HCT116 (cell line): ENCODE measurements around the gene SMOC1.

Experiments
- ATF3 ChIP-seq: IDR thresholded peaks from 2 replicates; pipeline ENCODE4 v1.6.1; 2012
- CTCF ChIP-seq, 3 experiments: fragments of 200-600 bp in 1 of 3; sonication (generic) in 1 of 3; IDR thresholded peaks in 2 of 3; conservative IDR thresholded peaks in 1 of 3; 2 replicates each; pipeline ENCODE4 v1.5.1; 2012 to 2017; ENCODE audit warnings: low read depth in 2 of 3, low read length in 2 of 3, antibody characterized with exemption in 1 of 3, borderline replicate concordance in 1 of 3, control low read depth in 1 of 3, mild to moderate bottlenecking in 1 of 3, mixed read lengths in 1 of 3, mixed run types in 1 of 3, moderate library complexity in 1 of 3; ENCODE audit not compliant: insufficient read depth in 1 of 3
- EGR1 ChIP-seq: IDR thresholded peaks from 2 replicates; pipeline ENCODE4 v1.6.1; 2012; ENCODE audit warnings: low read depth
- EZH2 ChIP-seq: fragments of 200-600 bp; sonication (generic); IDR thresholded peaks from 2 replicates; pipeline ENCODE4 v1.6.1; 2017; ENCODE audit warnings: antibody characterized with exemption, mixed run types
- EZH2phosphoT487 ChIP-seq: fragments of 200-600 bp; IDR thresholded peaks from 2 replicates; pipeline ENCODE4 v1.6.1; 2018; ENCODE audit warnings: antibody characterized with exemption, borderline replicate concordance
- FOSL1 ChIP-seq: IDR thresholded peaks from 2 replicates; pipeline ENCODE4 v1.6.1; 2012; ENCODE audit warnings: low read depth
- JUND ChIP-seq: IDR thresholded peaks from 2 replicates; pipeline ENCODE4 v1.6.1; 2012
- POLR2A ChIP-seq: IDR thresholded peaks from 2 replicates; pipeline ENCODE4 v1.7.0; 2011; ENCODE audit warnings: borderline replicate concordance; ENCODE audit not compliant: insufficient read depth, insufficient read length; ENCODE audit errors: extremely low read depth
- POLR2AphosphoS5 ChIP-seq: IDR thresholded peaks from 2 replicates; pipeline ENCODE4 v1.6.1; 2011; ENCODE audit warnings: mild to moderate bottlenecking, low read depth, low read length, moderate library complexity
- RAD21 ChIP-seq: IDR thresholded peaks from 2 replicates; pipeline ENCODE4 v1.6.1; 2012; ENCODE audit warnings: low read depth, mild to moderate bottlenecking
- SP1 ChIP-seq: IDR thresholded peaks from 2 replicates; pipeline ENCODE4 v1.6.1; 2012; ENCODE audit warnings: low read depth
- ZNF274 ChIP-seq: fragments of 200-500 bp; sonication (Bioruptor generic); IDR thresholded peaks from 2 replicates; pipeline ENCODE4 v1.6.1; 2014; ENCODE audit warnings: mild to moderate bottlenecking, low read depth, low read length, inconsistent platforms

DNA sequence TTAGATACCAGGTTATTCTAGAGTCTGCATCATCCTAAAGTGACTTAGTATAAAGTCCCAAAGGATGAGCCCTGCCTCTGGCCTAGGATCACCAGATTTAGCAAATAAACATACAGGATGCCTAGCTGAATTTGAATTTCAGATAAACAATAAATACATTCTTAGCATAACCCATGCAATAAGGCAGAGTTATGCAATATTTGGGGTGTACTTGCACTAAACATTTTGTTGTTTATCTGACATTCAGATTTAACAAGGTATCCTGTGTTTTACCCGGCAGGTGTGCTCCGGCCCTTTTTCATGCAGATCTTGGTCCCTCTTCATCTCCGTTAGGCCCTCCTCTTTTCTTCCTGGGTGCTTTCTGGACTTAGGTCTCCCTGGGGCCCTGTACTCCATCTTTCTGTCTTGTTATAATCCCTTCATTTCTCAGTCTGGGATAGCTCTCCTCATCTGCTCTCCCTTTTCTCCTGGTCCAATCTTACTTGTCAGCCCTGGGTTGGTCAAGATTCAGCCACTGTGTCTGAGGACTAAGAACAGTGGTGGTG lies 18.1 kb upstream of the SMOC1 start:
- TF ChIP-seq ZNF274 (no peak), CTCF (IDR thresholded peaks at IDR 0.05 in 2 of 3, conservative IDR thresholded peaks at IDR 0.05 in 1 of 3; ENCODE audit: borderline replicate concordance in 1 of 3, insufficient read depth in 1 of 3, low read depth in 2 of 3, low read length in 2 of 3) (no peak), JUND (no peak), EZH2phosphoT487 (no peak), POLR2A (no peak), SP1 (no peak), POLR2AphosphoS5 (no peak), FOSL1 (no peak), EGR1 (no peak), ATF3 (no peak), EZH2 (no peak), RAD21 (no peak)
